ENCODE data around the gene INF2.

The INF2 gene

DNA sequence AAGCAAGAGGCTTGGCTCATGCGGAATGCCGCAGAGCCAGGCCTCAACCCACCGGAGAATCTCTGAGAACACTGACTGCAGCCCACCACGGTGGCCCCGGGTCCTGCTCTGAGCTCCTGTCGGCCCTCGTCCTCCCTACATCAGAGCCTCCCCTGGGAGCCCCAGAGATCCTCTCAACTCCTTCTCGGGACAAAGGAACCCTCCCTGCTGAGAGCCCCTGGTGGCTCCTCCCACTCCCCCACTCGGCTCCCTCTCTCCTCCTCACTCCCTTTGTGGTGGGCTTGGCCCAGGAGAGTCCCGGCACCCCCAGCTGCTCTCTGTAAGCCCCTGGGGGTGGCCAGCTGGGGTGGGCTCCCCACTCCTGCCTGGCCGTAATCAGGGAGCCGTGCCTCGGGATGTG, 11.1 kb upstream of the INF2 start:
- peaks cover 3% of the 10 kb centered on the region for H3K9me3 Mint-ChIP-seq
- H3K27ac Mint-ChIP-seq = peak overlapping the region; percentile 97 to 98 (median 97)
- peaks cover 51% of the 10 kb centered on the region for H3K4me1 Mint-ChIP-seq
- H3K36me3 Mint-ChIP-seq (ENCODE audit: low read depth) = no peaks in the 10 kb centered on the region
- H3K4me3 Mint-ChIP-seq = peak overlapping the region; percentile 81 to 83 (median 82)
- TF ChIP-seq, protein P1, sequence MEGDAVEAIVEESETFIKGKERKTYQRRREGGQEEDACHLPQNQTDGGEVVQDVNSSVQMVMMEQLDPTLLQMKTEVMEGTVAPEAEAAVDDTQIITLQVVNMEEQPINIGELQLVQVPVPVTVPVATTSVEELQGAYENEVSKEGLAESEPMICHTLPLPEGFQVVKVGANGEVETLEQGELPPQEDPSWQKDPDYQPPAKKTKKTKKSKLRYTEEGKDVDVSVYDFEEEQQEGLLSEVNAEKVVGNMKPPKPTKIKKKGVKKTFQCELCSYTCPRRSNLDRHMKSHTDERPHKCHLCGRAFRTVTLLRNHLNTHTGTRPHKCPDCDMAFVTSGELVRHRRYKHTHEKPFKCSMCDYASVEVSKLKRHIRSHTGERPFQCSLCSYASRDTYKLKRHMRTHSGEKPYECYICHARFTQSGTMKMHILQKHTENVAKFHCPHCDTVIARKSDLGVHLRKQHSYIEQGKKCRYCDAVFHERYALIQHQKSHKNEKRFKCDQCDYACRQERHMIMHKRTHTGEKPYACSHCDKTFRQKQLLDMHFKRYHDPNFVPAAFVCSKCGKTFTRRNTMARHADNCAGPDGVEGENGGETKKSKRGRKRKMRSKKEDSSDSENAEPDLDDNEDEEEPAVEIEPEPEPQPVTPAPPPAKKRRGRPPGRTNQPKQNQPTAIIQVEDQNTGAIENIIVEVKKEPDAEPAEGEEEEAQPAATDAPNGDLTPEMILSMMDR (IDR thresholded peaks at IDR 0.05; ENCODE audit: unreplicated experiment in 3 of 3) = no peak
- no peaks in the 10 kb centered on the region for H3K27me3 Mint-ChIP-seq (ENCODE audit: low read depth)

DNA sequence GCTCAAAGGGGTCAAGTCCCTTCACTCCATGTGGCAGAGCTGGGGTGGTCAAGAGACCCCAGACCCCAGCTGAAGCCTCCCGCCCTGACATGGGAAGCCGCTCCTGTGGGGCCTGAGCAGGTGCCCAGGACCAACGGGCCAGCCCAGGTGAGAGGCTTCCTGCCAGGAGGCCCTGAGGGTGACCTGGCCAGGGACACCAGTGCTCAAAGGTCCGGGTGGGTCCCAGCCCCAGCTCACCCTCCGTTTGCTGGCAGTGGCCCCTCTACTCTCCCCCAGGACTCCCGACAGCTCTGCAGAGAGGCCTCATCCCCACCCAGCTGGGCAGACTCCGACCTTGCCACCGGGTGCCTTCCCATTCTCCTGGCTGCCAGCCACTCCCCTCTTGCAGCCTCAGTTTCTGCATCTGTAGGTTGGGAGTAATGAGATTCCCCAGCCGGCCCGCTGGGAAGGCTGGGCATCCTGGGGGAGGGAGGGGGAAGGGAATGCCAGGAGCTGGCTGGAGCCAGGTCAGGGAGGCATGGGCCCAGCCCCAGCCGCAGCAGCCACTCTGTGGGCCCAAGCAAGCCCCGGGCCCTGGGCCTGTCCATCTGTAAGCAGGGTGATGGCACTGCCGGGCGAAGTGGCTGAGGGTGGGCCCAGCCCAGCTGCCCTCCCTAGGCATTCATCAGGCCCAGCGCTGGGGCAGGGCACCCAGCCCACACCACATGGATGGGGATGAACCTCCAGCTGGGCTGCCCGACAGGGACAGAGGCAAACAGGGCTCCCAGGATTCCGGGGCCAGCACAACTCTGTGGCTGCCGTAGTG, 10.3 kb upstream of the INF2 start:
- TF ChIP-seq, protein P1 (IDR thresholded peaks at IDR 0.05; ENCODE audit: unreplicated experiment in 3 of 3) = no peak
- H3K36me3 Mint-ChIP-seq (ENCODE audit: low read depth) = no peaks in the 10 kb centered on the region
- H3K4me3 Mint-ChIP-seq = peak overlapping the region in 2 of 3 experiments; percentile 81 to 83
- peaks cover under 1% of the 10 kb centered on the region for H3K9me3 Mint-ChIP-seq
- H3K27me3 Mint-ChIP-seq (ENCODE audit: low read depth) = no peaks in the 10 kb centered on the region
- H3K27ac Mint-ChIP-seq = peak overlapping the region; percentile 97 to 98 (median 97)
- H3K4me1 Mint-ChIP-seq = peaks cover 53% of the 10 kb centered on the region

DNA sequence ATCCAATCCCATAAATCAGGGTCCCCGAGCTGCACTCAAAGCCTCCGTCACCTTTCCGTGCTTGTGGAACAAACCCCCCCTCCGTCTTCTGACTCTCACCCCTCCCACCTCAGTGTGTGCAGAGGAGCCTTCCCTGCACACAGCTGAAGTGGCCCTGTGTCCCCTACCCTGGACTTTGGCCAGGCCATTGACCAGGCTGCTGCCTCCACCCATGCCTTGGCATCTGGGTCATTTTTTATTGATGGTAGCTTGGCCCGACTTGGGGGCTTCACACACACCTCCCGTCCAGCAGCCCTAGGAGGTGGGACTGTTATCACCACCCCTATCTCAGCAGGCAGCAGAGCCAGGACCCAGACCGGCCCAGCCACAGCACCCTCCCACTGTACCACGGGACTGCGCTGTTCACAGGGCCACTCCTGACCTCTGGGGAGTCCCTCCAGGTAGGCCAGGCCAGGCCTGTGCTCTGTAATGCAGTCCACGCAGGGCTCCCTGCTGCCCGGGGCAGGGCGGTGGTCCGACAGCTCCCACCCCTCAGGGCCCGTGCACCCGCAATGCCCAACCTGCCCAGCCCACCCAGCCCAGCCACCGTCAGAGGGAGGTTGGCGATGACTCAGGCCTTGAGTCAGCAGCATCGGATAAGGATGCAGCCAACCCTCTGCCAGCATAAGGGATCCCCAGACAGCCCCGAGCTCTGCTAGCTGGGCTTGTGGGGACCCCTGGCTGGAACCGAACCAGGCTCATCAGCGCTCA, 9.2 kb upstream of the INF2 start:
- no peaks in the 10 kb centered on the region for H3K9me3 Mint-ChIP-seq
- H3K36me3 Mint-ChIP-seq (ENCODE audit: low read depth) = no peaks in the 10 kb centered on the region
- H3K27me3 Mint-ChIP-seq (ENCODE audit: low read depth) = no peaks in the 10 kb centered on the region
- peaks cover 57% of the 10 kb centered on the region for H3K4me1 Mint-ChIP-seq
- TF ChIP-seq, protein P1 (IDR thresholded peaks at IDR 0.05; ENCODE audit: unreplicated experiment in 3 of 3) = no peak
- peak overlapping the region; percentile 89 to 97 (median 96) for H3K27ac Mint-ChIP-seq
- peak overlapping the region in 2 of 3 experiments; percentile 63 to 65 for H3K4me3 Mint-ChIP-seq

DNA sequence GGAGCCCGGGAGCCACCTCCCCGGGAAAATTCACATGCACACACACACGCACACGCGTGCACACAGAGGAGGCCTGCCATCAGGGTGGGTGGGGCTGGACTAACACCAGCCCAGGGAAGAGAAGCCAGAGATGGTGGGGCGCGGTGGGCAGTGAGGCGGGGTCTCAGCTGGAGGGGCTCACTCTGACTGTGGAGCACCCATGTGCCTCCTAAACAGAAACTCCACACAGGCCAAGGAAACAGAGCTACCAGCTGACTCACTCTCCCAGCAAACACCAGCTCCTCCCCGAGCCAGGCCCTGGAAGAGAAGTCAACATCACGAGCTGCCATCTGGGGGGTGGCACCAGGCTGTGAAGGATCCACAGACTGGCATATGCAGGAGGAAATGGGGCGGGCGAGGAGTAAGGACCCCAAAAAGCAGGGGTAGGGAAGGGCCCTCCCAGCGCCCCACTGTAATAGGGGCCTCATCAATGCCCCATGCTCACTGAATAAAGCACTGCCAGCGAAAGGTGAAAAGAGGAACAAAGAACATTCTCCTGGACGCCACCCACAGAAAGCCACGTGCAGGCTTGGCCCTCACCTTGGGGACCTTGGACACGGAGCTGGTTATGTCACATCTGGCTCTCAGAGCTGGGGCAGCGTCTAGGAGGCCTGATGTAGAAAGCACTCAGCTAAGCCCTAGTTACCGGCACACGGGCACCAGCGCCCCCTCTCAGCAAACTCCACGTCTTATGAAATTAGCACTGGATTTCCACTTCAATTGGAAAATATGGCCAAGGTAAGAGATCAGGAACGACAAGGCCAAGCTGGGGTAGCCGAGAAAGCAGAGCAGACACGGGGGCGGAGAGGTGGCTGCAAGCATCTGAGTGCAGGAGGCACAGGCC, 8.4 kb upstream of the INF2 start:
- no peaks in the 10 kb centered on the region for H3K9me3 Mint-ChIP-seq
- peak overlapping the region; percentile 51 to 65 (median 57) for H3K4me3 Mint-ChIP-seq
- H3K36me3 Mint-ChIP-seq (ENCODE audit: low read depth) = no peaks in the 10 kb centered on the region
- TF ChIP-seq, protein P1 (IDR thresholded peaks at IDR 0.05; ENCODE audit: unreplicated experiment in 3 of 3) = peak in 2 of 3 experiments; percentile 22 to 25
- peak overlapping the region; percentile 89 to 97 (median 96) for H3K27ac Mint-ChIP-seq
- peaks cover 58% of the 10 kb centered on the region for H3K4me1 Mint-ChIP-seq
- no peaks in the 10 kb centered on the region for H3K27me3 Mint-ChIP-seq (ENCODE audit: low read depth)

DNA sequence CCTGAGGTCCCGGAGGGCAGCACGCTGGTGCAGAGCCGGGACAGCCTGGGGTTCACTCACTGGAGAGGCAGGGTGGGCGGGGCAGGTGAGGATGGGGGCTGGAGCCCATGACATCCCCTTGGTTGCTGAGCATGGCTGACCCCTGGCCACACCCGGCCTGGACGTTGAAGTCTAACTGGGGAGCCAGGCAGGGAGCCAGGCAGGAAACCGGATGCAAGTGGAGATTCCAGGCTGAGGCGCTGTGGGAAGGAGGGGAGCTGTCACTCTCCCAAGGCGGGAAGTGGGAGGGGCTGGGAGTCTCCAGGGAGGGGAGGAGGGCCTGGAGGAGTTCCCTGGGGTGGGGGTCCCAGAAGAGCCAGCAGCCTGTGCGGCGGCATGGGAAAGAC, 7.7 kb upstream of the INF2 start:
- Mint-ChIP-seq H3K27ac (peak overlapping the region; percentile 89 to 97 (median 96)), H3K27me3 (ENCODE audit: low read depth) (no peaks in the 10 kb centered on the region), H3K4me1 (peaks cover 56% of the 10 kb centered on the region), H3K4me3 (peak overlapping the region; percentile 40 to 73 (median 66)), H3K36me3 (ENCODE audit: low read depth) (no peaks in the 10 kb centered on the region), H3K9me3 (no peaks in the 10 kb centered on the region)
- TF ChIP-seq, protein P1 (IDR thresholded peaks at IDR 0.05; ENCODE audit: unreplicated experiment in 3 of 3) = no peak
